HG03175 (cell line): ENCODE results near the gene BID.

Source experiments
- ATAC-seq: cut with Tn5 transposase; IDR thresholded peaks from one replicate; pipeline ENCODE4 v1.9.1; 2021; ENCODE audit warnings: mild to moderate bottlenecking, moderate library complexity; ENCODE audit not compliant: unreplicated experiment

BID gene

GRCh38 chr22:17784776-17785175 lies 10.5 kb upstream of the BID start:
- ATAC-seq, result no peak

- no peak for ATAC-seq
Observed at GRCh38 chr22:17783773-17784480, 9.7 kb upstream of the BID start.

DNA sequence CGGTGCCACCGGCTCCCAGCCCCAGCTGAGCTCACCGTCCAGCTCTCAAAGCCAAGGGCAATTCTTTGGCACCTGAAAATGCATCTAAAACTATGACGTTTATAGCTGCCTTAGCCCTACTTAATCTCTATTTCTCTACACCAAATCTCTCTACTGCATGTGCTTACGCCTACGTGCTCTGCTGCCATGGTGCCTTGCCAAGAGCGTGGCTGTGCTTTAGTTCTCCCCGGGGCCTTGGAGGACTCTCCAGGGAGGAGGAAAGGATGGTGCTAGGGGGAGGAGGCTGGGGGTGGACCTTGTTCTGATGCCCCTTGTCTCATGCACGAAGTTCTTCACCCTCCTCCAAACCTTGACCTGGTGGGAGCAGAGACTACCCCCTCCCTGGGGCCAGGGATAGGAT lies 9.0 kb upstream of the BID start:
- ATAC-seq, result no peak

- ATAC-seq, result no peak
Observed at GRCh38 chr22:17782621-17783020, 8.4 kb upstream of the BID start.

GRCh38 chr22:17782158-17782557 lies 7.9 kb upstream of the BID start:
- no peak for ATAC-seq

- ATAC-seq, result no peak
Observed at GRCh38 chr22:17781319-17782031, 7.2 kb upstream of the BID start.

- ATAC-seq, result no peak
Observed at GRCh38 chr22:17780741-17781318, 6.6 kb upstream of the BID start.

DNA sequence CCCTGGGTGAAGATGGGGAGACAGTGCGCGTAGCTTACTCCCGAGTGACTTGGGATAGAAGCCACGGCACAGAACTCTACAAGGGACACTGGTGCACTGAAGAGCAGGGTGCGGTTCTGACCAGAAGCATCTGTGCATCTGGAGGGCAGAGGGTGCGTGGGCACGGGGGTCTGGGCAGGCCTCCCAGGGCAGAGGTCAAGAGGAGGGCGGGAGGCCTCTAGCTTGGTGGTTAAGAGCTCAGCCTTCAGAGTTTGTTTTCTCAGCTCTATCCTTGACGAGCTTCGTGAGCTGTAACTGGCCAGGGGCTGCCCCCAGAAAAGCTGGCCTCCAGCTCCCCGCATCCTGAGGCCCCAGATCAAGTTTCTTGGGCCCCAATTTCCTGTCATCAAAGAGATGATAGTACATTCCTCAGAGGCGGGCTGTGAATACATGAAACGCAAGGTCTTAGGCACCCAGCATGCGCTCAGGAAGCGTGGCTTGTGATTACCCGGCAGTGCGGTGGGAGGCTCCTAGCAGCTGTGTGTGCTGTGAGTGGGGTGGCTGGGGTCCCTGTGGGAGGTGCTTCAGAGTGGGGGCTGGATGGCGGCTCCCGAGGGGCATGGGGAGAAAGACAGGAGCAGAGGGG lies 6.0 kb upstream of the BID start:
- no peak for ATAC-seq

DNA sequence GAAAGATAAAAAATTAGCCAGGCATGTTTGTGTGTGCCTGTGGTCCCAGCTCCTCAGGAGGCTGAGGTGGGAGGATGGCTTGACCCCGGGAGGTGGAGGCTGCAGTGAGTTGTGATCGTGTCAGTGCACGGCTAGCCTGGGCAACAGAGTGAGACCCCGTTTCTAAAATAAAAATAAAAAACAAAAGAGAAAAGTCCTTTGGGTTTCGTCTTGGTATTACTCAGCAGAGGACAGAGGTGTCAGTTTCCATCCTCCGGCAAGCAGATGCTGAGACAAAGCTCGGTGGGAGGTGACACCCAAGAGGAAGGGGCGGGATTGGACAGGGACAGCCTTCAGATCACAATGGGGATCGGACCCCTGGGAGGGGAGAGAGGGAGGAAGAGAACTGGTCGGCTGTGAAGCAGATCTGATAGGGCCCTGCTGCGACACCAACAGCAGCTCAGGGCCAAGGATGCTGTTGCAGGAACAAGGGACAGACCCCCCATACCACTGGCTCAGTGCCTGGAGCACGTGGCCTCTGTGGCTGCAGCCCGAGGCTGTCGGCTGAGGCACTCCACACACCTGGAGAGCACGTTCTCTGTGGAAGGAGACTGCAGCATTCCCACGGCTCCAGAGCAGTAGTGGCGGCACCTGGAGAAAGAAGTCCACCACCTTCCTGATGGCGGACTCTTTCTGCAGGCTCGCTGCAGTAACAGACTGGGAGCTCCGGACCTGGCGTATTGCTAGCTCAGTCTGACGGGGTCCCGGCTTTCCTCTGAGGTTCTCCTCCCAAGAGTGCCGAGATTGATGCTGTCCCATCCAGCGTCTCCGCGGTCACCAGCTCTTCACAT lies 5.2 kb upstream of the BID start:
- peak; percentile 47 for ATAC-seq

- ATAC-seq, result no peak
Observed at GRCh38 chr22:17778412-17778976, 4.2 kb upstream of the BID start.

- no peak for ATAC-seq
Observed at GRCh38 chr22:17777717-17778044, 3.4 kb upstream of the BID start.

DNA sequence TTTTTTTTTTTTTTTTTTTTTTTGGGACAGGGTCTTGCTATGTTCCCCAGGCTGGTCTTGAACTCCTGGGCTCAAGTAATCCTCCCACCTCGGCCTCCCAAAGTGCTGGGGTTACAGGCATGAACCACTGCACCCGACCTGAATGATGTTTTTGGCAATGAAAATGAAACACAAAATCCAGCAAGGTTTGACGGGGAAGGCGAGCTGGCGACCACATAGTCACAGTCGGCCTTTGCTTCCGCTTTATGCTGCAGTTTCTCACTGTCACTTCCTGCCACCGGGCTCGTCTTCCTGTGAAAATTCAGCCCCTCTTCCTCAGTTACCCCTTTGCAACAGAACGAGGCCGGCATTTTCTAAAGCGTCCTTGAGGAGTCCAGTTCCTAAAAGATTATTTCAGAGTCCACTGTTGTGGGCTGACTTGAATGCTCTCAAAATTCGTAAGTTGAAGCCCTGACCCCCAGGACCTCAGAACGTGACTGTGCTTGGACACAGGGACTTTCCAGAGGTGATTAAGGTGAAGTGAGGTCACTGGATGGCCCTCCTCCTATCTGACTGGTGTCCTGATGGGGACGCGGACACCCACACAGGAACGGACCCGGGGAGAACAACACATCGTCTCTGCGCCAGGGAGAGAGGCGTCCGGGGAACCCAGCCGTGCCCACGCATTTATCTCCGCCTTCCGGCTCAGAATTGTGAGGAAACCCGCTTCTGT lies 2.9 kb upstream of the BID start:
- peak; percentile 35 for ATAC-seq

GRCh38 chr22:17775781-17776465 lies 1.7 kb upstream of the BID start:
- no peak for ATAC-seq

- no peak for ATAC-seq
Observed at GRCh38 chr22:17774926-17775685, 837 bp upstream of the BID start.

DNA sequence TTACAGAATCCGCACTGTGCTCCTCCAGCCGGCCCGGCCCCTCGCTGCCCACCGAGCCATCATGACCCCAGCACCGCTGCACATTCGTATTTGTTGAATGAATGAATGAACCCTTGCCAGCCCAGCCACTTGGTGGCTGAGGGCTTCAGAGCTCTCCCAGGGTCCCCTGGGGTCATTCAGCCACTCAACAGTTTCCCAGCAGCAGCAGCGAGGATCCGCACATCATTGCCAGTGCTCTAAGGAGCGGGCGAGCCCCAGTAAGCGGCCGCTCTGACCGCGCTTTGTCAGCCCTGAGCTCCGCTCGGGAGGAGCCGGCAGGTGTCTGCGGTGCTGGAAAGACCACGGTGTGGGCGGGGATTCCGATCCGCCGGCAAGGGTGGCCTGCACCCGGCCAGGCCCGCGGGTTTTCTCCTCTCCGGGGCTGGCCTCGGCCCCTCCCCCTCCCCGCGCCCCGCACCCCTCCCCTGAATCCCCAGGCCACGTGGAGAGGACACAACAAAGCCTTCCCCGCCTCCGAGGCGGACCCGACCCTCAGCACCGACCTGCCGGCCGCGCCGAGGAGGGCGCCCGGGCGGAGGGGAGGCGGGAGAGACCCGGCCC lies 563 bp downstream of the BID start:
- ATAC-seq, result peak; percentile 23

DNA sequence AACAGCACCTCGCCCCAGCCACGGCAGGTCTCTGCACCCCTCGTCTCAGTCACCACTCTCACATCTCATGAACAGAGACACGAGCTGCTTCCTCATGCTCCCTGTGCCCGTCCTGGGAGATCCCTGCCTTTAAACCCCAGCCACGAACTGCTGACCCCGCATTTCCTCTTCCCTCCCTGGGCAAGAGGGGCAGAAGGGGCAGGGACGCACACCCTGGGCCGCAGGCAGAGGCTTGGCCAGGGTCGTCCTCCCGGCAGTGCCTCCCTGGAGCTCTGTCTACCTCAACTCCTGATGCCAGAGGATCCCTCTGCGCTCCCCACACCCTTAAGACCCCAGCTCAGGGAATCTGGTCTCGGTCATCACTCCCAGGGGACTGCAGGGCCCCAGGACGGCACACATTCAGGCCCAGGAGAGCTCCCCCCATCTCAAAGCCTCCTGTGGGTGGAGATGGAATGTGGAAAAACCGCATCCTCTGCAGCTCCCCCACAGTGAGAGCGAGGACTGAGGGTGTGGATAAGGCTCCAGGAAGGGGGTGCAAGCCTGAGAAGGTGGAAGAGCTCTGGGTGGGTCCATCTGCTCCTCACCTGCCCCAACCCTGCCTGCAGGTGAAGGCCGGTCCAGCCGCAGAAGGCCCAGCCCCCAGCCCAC lies 1.2 kb downstream of the BID start:
- ATAC-seq, result no peak

DNA sequence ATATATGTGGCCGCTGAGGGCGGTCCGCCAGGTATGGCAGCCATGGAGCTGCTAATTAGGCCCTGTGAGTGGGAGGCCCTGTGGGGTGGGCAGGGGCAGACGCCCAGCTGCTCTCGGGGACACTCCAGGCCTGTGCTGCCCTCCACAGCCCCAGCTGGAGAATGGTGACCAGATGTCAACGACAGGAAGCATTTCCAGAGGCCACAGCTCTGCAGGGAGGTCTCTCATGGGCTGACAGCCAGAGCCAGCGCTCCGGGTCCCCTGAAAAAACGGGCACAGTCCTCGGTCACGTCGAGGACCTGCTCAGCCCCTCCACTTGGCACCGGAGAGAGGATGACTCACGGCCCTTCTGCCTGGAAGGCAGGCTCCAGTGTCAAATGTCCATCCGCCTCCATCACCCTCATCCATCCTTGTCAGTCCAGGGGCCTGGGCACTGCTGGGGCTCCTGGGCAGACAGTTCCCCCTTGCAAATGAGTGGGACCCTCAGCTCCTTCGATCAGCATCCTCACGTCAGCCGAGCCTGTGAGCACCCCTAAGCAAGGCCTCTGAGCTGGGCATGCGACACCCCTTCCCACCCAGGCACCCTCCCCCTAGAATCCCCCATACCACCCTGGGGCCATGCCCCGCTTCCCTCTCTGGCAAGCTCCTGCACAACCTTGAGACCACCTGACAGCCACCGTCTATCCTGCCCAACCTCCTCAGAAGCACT lies 1.9 kb downstream of the BID start:
- no peak for ATAC-seq
